HuH-7.5 (cell line): ENCODE data around the gene HOXA4.

Source experiments
- DNase-seq: peaks from one replicate; pipeline ENCODE4 v3.0.0; 2011; ENCODE audit warnings: low spot score

Gene HOXA4

DNA sequence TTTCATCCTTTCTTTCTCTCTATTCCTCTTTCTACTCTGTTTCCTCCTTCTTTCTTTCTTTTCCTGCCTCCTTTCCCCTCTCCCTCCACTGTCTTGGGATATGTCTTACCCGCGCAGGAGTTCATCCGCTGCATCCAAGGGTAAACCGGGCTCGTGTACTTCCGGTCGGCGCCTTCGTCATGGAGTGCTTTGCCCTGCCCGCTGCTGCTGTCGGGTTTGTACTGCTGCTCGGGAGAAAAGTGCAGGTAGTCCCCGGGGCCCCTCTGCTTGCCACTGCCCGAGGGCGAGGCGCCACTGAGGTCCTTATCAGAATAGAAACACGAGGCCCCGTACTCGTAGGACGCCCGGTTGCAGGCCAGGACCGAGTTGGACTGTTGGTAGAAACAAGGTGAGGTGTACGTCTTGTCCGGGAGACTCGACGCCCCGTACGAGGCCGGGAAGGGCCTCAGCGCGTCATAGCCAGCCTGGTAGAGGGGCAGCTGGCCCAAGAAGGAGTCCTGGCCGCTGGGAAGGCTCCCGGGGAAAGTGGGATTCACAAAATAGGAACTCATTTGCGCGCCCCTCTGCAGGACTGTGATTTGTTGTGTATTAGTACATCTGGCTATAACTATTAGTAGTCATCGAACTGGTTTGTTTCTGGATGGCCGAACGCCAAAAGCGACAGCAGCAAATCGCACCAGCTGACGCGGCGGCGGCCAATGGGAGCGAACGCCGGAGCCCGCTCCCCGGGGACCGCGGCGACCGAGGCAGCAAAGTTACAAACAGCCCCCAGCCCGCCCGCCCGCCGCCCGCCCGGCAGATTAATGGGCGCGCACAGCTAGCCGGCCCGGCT is 16.9 kb upstream of the HOXA4 start, which contains the start of gene HOXA6:
Gene HOXA6 (minus strand): TSS at position 576 of the 832 bp plus-strand sequence. CDS start 25 bp downstream, at position 551.
- no peak for DNase-seq

DNA sequence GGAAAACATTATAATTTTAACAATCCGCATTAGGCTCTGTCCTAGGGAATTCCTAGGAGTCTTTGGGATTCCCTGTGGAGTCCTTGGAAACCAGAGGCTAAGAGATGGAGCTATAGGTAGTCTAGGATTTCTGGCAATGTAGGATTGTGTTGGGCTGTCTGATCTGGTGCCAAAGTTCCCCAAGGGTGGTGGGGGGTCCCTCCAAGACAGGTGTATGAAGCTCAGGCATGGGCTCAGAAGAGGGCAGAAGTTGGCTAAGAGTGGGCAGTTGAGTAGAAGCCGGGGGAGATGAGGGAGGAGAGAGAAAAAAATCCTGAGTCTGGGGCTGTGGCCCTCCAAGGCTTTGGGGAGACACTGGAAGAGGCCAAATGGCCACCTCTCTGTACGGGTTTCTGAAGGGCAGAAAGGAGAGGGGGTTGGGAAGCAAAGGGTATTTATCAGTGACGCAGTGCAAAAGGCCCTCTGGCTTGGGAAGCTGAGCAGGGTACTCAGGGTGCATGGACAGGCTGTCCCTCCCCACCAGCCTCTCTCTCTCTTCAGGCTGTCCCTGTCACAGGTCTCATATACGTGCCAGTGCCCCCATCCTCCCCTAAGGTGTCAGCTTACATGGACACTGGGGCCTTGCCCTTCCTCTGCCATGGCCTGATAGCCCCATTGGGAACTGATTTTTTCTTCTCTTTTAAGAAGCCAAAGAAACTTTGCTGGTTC is 16.1 kb upstream of the HOXA4 start:
- DNase-seq: no peak

DNA sequence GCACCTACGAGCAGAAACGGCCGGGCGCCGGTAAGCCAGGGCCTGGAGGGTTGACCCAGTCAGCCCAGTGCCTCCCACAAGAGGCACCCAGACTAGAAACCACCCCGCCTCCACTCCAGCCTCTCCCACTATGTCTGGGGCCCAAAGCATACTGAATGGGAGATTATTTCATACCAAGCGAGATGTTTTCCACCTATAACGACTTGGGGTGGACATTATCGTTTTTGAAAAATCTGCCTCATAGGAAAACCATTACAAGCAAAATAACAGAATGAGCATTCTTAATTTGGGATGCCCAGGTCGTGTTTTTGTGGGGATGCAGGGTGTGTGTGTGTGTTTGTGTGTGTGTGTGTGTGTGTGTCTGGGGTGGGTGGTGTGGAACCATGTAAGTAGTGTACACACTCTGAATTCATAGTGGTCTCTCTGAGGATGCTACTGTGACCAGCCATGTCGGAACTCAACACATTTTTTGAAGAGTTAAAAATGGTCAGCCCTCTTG is 15.4 kb upstream of the HOXA4 start:
- DNase-seq: no peak

DNA sequence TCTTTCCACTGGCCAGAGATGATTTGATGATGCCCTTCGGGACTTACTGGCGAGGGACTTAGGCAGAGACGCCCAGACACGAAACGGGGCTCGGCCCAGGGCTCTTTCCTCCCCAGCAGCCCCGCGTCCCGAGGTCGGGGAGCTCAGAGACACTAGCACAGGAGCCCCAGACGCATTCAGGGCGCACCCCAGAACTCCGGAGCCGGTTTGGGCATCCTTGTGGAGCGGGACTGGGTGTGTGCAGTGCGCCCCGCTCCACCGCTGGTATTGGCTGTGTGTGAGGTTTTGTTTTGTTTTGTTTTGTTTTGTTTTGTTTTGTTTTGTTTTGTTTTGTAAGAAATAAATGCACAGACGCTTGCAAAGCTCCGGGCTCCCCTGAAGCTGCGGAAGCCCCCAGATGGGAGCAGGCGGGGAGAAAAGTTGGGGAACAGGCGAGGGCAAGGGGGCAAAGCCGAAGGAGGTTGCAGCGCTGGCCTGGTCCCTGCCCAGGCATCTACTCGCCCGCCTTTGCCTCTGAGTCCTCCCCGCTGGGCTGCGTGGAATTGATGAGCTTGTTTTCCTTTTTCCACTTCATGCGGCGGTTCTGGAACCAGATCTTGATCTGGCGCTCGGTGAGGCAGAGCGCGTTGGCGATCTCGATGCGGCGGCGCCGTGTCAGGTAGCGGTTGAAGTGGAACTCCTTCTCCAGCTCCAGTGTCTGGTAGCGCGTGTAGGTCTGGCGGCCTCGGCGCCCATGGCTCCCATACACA is 14.8 kb upstream of the HOXA4 start:
- no peak for DNase-seq

DNA sequence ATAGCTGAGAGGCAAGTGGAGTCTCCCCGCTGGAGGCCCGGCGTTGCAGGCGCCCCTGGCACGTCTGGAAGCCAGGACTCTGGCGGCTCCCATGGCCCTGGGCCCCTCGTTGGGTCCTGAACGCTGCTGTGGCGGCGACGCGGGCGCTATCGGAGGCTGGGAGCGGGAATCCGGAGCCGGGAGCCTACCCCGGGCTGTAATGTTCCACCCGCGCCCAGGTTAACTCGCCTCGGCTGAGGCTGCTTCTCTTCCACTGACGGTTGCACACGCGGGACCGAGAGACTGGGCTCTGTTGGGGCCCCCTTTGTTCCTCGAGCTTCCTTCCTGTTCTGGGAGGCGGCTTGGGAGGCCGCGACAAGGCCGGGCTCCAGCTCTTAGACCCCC is 14.2 kb upstream of the HOXA4 start:
- DNase-seq: no peak

DNA sequence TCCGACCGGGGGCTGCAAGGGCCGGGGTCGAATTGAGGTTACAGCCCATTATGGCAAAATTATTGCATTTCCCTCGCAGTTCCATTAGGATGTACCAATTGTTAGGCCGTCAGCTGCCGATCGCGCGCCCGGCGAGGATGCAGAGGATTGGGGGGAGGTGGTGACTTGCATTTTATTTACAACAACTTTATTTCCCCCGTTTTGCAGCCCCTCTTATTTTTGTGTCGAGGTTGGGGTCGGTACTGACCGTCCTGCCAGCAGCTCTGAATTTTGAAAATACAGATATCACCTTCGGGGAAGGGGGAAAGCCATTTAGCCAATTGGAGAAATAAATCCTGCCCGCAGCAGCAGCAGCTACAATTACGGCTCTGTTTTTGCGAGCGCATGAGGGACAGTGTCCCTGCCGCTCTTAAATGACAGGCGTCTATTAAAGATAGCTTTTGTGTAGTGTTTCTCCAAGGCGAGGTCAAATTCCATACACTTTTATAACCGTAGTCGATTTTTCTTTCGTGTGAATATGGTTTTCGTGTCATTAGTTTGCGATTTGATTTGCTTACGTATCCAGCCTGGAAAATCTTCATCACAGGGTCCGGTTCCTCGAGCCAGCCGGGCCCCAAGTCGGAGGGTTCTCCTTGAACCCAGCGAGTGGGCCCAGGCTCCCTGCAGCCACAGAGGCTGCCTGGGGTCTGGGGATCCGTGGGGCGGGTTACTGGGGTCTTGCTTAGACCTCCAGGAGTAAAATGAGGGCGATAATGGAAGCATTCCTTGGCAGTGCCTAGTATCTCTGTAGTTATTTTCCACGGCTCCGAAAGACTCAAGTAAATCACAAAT is 13.6 kb upstream of the HOXA4 start:
- no peak for DNase-seq

DNA sequence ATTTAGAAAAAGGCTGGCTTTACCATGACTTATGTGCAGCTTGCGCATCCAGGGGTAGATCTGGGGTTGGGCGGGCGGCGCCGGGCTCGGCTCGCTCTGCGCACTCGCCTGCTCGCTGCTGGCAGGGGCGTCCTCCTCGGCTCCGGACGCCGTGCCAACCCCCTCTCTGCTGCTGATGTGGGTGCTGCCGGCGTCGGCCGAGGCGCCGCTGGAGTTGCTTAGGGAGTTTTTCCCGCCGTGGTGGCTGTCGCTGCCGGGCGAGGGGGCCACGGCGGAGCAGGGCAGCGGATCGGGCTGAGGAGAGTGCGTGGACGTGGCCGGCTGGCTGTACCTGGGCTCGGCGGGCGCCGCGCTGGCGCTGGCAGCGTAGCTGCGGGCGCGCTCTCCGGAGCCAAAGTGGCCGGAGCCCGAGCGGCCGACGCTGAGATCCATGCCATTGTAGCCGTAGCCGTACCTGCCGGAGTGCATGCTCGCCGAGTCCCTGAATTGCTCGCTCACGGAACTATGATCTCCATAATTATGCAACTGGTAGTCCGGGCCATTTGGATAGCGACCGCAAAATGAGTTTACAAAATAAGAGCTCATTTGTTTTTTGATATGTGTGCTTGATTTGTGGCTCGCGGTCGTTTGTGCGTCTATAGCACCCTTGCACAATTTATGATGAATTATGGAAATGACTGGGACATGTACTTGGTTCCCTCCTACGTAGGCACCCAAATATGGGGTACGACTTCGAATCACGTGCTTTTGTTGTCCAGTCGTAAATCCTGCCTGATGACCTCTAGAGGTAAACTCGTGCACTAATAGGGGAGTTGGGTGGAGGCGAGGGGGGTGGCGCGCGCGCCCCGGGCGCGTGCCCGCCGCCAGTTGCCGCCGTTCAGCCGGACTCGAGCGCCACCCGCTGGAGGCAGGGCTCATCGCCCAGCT is 12.7 kb upstream of the HOXA4 start, which contains the start of gene HOXA5:
Gene HOXA5 (minus strand): TSS at position 659 of the 927 bp plus-strand sequence. CDS start 74 bp downstream, at position 585.
- DNase-seq: peak; percentile 99

DNA sequence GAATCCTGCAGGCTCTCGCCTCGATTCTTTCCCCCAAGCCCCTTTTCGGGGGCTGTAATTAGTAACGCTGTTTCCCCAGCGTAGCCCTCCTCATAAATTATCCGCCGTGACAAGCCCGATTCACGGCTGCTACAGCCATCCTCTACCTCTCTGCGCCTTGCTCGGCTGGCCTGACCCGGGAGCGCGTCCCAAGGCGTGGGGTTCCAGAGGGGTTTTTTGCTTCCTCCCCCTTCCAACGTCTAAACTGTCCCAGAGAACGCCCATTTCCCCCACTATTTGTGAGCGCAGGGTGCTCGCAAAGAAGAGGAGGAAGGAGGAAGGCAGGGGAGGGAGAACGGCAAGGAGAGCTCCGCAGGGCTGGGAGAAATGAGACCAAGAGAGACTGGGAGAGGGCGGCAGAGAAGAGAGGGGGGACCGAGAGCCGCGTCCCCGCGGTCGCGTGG is 12.0 kb upstream of the HOXA4 start:
- peak; percentile 60 for DNase-seq

DNA sequence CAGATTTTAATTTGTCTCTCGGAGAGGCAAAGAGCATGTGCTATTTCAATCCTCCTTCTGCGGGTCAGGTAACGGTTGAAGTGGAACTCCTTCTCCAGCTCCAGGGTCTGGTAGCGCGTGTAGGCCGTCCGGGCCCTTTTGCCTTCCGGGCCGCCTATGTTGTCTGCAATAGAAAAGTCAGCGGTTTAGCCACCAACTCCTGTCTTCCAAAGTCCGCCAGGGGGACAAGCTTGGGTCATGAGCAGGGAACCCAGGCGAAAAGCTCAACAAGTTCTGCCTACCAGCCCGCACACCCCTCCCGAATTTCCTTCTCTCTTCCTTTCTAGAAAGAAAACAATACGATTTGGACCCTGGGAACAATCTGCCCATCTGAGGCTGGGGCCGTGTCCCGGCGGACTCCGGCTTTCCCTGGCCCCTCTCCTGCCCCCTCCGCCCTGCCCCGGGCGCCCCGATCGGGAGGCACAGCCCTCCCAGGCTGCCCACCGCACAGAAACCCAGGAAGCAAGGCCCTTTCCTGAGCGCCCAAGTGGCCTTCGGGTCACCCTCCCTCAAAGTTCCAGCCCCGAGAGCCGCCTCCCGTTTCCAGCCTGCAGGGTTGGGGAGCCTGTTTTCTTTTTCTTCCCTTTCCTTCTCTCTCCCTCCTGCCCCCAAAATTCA is 11.5 kb upstream of the HOXA4 start:
- peak; percentile 96 for DNase-seq

DNA sequence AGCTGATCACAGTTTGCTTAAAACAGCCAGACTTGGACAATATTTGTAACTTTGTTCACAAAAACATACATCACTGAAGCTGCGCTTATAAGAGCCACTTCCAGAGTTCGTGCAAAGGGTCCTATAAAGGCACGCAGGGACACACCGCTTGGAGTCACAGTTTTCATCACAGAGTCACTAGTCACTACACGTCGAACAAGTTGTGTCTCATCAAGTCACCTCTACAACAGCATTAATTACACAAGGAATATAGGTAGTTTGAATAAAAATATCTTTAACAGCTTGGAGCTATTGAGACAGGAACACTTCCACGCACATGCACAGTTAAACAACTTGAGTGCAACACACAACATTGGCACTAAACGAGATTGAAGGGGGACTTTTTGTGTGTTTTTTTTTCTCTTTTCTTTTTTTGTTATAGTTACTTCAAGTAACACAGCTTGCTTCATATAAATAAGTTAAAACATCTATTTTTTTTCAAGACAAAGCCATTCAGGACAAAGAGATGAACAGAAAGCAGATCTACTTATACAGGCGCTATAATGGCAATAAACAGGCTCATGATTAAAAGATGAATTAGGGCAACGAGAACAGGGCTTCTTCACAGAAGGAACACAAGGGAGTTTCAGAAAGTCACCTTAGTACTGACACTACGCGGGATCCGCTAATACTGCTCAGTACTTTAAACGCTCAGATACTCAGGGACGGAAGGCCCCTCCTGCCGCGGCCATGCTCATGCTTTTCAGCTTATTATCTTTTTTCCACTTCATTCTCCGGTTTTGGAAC is 10.8 kb upstream of the HOXA4 start:
- no peak for DNase-seq

DNA sequence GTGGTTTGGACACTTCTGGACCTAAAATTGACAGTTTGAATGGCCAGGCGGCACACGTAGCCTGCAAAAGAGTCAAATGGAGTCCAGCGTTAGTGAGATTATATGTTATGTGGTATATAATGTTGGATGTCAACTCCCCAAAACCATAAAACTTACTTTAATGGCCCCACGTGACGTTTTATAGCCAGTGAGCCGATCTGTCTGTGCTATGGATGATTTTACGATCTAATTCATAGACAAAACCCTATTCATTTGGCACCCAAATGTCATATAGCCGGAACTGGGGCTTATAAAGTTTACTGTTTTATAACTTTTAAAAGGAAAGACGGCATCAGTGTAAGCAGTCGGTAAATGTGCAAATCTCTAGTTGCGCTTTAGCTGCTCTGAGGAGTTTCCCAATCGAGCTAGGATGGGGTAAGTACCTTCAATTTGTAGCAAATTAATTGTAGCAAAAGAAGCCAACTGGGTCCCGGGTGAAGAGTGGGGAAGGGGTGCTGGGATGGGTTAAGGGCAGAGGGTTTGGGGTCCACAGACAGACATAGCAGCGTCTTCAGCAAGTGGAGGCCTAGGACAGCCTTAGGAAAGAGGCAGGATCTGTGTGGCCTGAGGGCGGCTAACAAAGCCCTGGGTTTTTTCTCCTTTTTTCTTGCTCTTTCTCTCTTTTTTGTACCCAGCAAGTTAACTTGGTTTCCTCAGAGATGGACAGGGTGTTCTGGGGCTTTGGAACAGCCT is 9.7 kb upstream of the HOXA4 start:
- no peak for DNase-seq

DNA sequence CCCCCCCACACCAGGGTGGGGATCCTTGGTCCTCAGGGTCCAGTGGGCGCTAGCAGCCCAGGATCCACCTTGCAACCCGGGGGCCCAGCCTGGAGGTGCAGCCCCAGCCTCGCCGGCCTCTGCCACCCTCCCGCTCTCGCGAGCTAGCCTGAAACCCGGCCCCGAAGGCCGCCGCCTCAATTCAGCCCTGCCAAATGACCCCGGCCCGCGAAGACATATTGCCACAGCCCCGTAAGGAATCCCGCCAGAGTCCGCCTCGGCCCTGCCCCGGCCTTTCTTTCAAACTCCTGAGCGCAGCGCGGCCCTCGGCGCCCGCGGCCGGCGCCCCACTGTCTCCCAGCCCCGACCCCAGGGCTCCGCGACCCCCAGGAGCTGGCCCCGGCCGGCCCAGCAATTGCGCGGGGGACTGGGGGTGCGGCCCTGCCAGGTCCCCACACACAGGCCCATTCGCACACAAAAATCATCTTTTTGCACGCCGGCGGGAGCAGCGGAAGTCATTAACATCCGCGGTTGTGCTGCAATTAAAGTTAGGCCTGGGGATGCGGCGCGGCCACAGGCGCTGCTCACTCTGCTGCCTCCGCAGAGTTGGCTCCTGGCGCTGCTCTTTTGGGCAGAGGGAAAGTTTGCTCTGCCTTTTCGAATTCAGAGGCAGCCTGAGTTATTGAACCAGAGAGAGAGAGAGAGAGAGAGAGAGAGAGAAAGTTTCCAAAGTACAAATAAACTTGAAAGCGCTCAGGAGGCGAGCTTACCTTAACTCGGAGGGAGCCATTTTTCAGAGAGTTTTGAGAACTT is 9.0 kb upstream of the HOXA4 start:
- no peak for DNase-seq

DNA sequence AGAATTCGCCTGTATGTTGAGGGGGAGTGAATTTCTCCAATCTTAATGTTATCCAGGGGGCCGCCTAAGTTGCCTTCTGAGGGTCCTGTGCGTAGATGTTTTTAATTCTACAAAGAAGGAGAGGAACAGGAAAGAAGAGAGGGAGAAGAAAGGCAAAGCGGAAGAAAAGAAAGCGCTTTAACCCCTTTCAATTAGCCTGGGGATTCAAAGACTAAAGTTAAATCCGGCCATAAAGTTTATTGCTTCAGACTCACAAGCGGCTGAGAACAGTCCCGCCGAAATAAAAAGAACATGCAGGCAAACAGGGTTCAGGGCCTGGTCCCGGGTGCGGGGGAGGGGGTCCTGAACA is 8.4 kb upstream of the HOXA4 start:
- no peak for DNase-seq

DNA sequence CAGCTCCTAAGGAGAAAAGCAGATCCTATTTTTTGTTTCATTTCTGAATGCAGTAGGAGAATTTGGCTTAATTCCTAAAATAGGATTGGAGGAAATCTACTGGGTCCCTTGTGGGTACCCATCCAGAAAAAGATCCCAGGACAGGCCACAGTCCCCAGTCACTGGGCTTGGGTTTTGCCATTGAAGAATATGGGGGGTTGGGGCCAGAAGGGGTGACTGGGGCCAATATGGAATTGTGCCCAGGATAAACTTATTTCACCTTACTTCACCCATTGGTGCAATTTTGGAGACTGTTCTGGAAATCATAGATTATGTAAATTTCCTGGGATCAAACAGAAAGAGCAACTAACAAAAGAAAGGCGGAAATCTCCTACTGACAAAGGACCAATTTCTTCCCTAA is 7.9 kb upstream of the HOXA4 start:
- no peak for DNase-seq

DNA sequence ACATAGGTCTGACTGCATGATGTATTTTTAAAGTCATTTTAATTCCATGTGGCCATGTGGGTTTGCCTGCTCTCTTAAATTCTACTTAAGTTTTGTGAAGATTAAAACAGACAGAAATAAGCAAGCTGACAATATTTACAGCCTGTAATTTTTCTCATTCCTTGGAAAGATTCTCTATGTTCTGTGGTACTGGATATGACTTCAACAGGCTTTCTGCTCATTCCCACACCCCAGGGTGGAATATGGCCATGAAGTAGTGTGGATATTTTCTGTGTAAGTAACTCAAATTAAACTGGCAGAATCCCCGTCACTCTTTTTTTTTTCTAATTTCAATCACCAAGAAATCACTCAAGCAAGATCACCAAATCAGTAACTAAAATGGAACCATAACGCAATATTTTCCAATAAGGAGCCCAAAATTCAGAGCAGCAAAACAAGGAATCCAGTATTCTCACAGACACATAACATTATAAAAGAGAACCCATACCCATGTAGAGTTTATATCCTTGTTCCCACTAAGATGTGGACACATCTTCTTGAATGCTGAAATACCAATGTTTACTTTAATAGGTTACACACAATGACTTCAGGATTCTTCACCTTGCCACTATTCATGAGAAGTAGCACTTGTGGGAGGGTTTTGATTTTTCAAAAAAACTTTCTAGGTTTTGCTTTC is 7.2 kb upstream of the HOXA4 start:
- no peak for DNase-seq

DNA sequence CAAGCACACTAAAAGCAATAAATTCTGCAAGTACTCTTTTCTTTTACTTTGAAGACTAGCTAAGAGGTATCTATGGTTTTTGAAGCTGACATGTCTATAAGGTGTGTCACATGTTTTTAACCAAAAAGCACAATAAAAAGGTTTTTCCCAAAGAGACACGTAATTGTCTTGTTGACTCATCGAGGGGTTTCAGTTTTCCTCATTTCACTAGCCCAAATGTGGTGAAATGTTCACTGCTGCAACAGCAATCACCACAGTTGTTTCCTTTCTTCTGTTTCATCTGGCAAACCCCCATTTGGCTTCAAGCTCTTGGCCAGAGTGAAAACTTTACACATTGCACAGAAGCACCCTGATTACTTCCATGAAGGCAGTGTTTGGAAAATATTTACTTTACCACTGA is 3.8 kb upstream of the HOXA4 start:
- no peak for DNase-seq
